ENCODE results near the gene KHDC3L.

- no peak for TF ChIP-seq CTCF (conservative IDR thresholded peaks at IDR 0.05)
- no peak for TF ChIP-seq EZH2 (IDR thresholded peaks at IDR 0.05; ENCODE audit: low read depth)
These were observed 23.1 kb upstream of the KHDC3L start for GRCh38 chr6:73339340-73339739.
